ENCODE measurements around the gene ZGLP1. TPM values are rescaled to one million over a fixed set of nuclear protein-coding genes. Genes with fewer than 3 reads are reported as not detected.

Gene ZGLP1
- total and polyA plus RNA-seq, 2 of the 13 experiments (the other 11 are each of a cell fraction or from before 2014, with no cell fraction given): 2.4 to 3.0 TPM

DNA sequence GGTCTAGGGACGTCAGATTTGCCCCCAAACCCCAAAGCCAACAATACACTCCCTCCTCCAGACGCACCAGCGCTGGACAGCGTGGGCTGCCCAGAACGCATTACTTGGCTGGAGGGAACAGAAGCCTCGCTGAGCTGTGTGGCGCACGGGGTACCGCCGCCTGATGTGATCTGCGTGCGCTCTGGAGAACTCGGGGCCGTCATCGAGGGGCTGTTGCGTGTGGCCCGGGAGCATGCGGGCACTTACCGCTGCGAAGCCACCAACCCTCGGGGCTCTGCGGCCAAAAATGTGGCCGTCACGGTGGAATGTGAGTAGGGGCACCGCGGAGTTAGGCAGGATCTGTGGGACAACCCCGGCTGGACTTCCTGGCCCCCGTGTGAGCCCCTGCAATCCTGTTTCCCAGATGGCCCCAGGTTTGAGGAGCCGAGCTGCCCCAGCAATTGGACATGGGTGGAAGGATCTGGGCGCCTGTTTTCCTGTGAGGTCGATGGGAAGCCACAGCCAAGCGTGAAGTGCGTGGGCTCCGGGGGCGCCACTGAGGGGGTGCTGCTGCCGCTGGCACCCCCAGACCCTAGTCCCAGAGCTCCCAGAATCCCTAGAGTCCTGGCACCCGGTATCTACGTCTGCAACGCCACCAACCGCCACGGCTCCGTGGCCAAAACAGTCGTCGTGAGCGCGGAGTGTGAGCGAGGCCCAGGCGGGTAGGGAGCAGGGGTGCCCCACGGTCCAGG, 15.8 kb downstream of the ZGLP1 start (continued):
- TF ChIP-seq, protein P1, sequence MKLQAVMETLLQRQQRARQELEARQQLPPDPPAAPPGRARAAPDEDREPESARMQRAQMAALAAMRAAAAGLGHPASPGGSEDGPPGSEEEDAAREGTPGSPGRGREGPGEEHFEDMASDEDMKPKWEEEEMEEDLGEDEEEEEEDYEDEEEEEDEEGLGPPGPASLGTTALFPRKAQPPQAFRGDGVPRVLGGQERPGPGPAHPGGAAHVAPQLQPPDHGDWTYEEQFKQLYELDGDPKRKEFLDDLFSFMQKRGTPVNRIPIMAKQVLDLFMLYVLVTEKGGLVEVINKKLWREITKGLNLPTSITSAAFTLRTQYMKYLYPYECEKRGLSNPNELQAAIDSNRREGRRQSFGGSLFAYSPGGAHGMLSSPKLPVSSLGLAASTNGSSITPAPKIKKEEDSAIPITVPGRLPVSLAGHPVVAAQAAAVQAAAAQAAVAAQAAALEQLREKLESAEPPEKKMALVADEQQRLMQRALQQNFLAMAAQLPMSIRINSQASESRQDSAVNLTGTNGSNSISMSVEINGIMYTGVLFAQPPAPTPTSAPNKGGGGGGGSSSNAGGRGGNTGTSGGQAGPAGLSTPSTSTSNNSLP (IDR thresholded peaks at IDR 0.05; ENCODE audit: low read depth, low read length): no peak

DNA sequence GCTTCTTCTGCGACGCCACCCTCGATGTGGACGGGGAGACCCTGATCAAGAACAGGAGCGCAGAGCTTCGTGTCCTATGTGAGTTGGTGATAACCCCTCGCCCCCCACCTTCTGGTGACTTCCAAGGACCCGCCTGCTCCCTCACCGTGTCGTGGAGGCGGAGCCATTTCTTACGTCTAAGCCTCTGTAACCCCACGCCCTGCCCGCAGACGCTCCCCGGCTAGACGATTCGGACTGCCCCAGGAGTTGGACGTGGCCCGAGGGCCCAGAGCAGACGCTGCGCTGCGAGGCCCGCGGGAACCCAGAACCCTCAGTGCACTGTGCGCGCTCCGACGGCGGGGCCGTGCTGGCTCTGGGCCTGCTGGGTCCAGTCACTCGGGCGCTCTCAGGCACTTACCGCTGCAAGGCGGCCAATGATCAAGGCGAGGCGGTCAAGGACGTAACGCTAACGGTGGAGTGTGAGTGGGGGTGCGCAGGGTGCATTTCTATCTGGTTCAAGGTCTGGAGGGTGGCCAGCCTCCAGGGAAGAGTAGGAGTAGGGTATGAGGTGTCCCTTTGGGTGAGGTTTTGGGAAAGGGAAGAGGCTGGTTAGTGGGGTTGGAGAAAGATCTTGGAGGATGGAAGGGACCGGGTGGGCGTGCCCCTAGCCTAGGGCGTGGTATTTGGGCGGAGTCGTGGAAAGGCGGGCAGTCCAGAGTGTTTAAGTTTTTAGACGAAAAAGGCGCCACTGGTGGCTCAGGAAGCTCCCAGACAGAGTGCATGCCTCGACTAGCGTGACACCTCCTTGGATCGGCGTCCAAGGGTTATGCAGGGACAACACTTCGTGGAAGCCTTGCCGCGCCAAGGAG, 16.6 kb downstream of the ZGLP1 start:
- no peaks in the 10 kb centered on the region for H4K20me1 ChIP-seq (ENCODE audit: insufficient read depth, low read length)
- H3K9ac ChIP-seq (ENCODE audit: insufficient read depth, low read depth, low read length): no peak overlapping the region
- peak; percentile 35; the same call in 1 of the 2 replicates for TF ChIP-seq ZBTB38 (CRISPR knock-in tag; IDR thresholded peaks at IDR 0.05)
- TF ChIP-seq, protein P2, sequence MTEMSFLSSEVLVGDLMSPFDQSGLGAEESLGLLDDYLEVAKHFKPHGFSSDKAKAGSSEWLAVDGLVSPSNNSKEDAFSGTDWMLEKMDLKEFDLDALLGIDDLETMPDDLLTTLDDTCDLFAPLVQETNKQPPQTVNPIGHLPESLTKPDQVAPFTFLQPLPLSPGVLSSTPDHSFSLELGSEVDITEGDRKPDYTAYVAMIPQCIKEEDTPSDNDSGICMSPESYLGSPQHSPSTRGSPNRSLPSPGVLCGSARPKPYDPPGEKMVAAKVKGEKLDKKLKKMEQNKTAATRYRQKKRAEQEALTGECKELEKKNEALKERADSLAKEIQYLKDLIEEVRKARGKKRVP (CRISPR knock-in tag; IDR thresholded peaks at IDR 0.05): no peak
- no TSS peak for BruUV-seq (replicated peaks)
- peaks cover 0 to 20% of the 10 kb centered on the region in 2 experiments; a peak in 3 of 5 replicates for H3K27me3 ChIP-seq (ENCODE audit: control insufficient read depth in 1 of 2, insufficient read depth in 2 of 2, low read length in 2 of 2)
- in situ Hi-C loops (cut with HindIII; ENCODE audit: extremely low pct_ligation_motif_present, low pct_unique_long_range_greater_than_20kb): no loop called here
- no peak overlapping the region for H3K27ac ChIP-seq (ENCODE audit: extremely low read length, insufficient read depth, low read length)
- no peak overlapping the region for H2AFZ ChIP-seq (ENCODE audit: low read length)
- H3K4me2 ChIP-seq (ENCODE audit: low read depth, low read length): no peak overlapping the region; the same call in 1 of the 2 replicates
- H3K4me3 ChIP-seq (replicated peaks in 1 of 3; ENCODE audit: insufficient read depth in 1 of 3, low read depth in 2 of 3, low read length in 3 of 3): no peak overlapping the region; a peak in 1 of 6 replicates
- CTCF ChIA-PET (ENCODE audit: low intra/inter-chr PET ratio, low total read pairs): no interaction called here
- WGBS (ENCODE audit: low lambda C conversion rate): 95% methylated on average over 52 of the region's 56 CpGs
- ATAC-seq: no peak
- POLR2A ChIA-PET: no interaction called here
- intact Hi-C loops (cut with micrococcal nuclease; ENCODE audit: unreplicated experiment): loop anchor here (2.0 kb wide), 1 partner anchor 40 kb away; the partner anchor contains the start of gene RAVER1
- no peak for DNase-seq (ENCODE audit: low spot score)
- H3K9me3 ChIP-seq (ENCODE audit: low read length): no peaks in the 10 kb centered on the region
- H3K36me3 ChIP-seq (replicated peaks in 1 of 2; ENCODE audit: control insufficient read depth in 1 of 2, insufficient read depth in 2 of 2, low read length in 2 of 2): no peaks in the 10 kb centered on the region
- no peaks in the 10 kb centered on the region for H3K79me2 ChIP-seq (ENCODE audit: insufficient read depth, low read length)
- peaks cover 57% of the 10 kb centered on the region for H3K4me1 ChIP-seq (ENCODE audit: insufficient read depth, low read length)
- FAIRE-seq: no peak

Measured in HepG2 (cell line).